ENCODE data around the gene KBTBD12. TPM values are rescaled to one million over a fixed set of nuclear protein-coding genes. Genes with fewer than 3 reads are reported as not detected.

KBTBD12 gene
- total RNA-seq, 1 donor from 2014 or later, result 3.5 TPM

GRCh38 chr3:127881586-127881985 is 33.4 kb upstream of the KBTBD12 start:
- intact Hi-C loops (cut with DNase I), result no loop called here
- no peaks in the 10 kb centered on the region for H3K4me1 ChIP-seq

GRCh38 chr3:127884041-127884440 is 31.0 kb upstream of the KBTBD12 start:
- Histone ChIP-seq H3K36me3 (no peaks in the 10 kb centered on the region), H3K4me1 (peaks cover 0 to 8% of the 10 kb centered on the region in 2 donors), H3K4me3 (no peak overlapping the region), H3K27ac (no peak overlapping the region), H3K27me3 (no peaks in the 10 kb centered on the region), H3K9me3 (no peaks in the 10 kb centered on the region)
- DNase-seq (ENCODE audit: low spot score in 2 of 2), result no peak
- TF ChIP-seq, protein P1, sequence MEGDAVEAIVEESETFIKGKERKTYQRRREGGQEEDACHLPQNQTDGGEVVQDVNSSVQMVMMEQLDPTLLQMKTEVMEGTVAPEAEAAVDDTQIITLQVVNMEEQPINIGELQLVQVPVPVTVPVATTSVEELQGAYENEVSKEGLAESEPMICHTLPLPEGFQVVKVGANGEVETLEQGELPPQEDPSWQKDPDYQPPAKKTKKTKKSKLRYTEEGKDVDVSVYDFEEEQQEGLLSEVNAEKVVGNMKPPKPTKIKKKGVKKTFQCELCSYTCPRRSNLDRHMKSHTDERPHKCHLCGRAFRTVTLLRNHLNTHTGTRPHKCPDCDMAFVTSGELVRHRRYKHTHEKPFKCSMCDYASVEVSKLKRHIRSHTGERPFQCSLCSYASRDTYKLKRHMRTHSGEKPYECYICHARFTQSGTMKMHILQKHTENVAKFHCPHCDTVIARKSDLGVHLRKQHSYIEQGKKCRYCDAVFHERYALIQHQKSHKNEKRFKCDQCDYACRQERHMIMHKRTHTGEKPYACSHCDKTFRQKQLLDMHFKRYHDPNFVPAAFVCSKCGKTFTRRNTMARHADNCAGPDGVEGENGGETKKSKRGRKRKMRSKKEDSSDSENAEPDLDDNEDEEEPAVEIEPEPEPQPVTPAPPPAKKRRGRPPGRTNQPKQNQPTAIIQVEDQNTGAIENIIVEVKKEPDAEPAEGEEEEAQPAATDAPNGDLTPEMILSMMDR (IDR thresholded peaks at IDR 0.05), result no peak
- intact Hi-C loops (cut with DNase I), result no loop called here

More at GRCh38 chr3:127881586-127881985, 33.4 kb upstream of the KBTBD12 start:
- Histone ChIP-seq H3K27me3 (no peaks in the 10 kb centered on the region), H3K27ac (no peak overlapping the region), H3K9me3 (no peaks in the 10 kb centered on the region), H3K36me3 (no peaks in the 10 kb centered on the region), H3K4me3 (no peak overlapping the region)
- no peak for DNase-seq (ENCODE audit: low spot score in 2 of 2)
- TF ChIP-seq, protein P1 (IDR thresholded peaks at IDR 0.05), result no peak

- intact Hi-C loops (cut with DNase I), result no loop called here
- TF ChIP-seq, protein P1 (IDR thresholded peaks at IDR 0.05), result no peak
- no peaks in the 10 kb centered on the region for H3K36me3 ChIP-seq
Observed at GRCh38 chr3:127886231-127886955, 28.6 kb upstream of the KBTBD12 start.

DNA sequence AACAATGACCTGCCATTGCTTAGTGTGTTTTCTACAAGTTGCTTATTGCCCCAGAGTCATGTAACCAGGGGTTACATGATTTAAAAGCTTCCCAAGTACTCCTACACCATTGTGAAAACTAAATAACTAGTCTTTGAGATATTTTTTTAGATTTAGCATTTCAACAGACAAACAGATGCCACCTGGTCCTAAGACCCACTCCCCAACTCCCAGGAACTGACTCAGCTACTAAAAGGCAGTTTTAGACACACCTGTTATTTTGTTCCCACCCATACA is 28.1 kb upstream of the KBTBD12 start:
- Histone ChIP-seq H3K27ac (no peak overlapping the region), H3K9me3 (peaks cover 0 to 12% of the 10 kb centered on the region in 2 donors), H3K36me3 (no peaks in the 10 kb centered on the region), H3K4me3 (no peak overlapping the region), H3K4me1 (peaks cover 0 to 16% of the 10 kb centered on the region in 2 donors), H3K27me3 (no peaks in the 10 kb centered on the region)
- no peak for DNase-seq (ENCODE audit: low spot score in 2 of 2)
- TF ChIP-seq, protein P1 (IDR thresholded peaks at IDR 0.05), result no peak
- intact Hi-C loops (cut with DNase I), result no loop called here

More at GRCh38 chr3:127886231-127886955, 28.6 kb upstream of the KBTBD12 start:
- no peak overlapping the region for H3K4me3 ChIP-seq
- H3K4me1 ChIP-seq, result peaks cover 0 to 16% of the 10 kb centered on the region in 2 donors
- DNase-seq (ENCODE audit: low spot score in 2 of 2), result no peak
- H3K27ac ChIP-seq, result no peak overlapping the region
- no peaks in the 10 kb centered on the region for H3K27me3 ChIP-seq
- peaks cover 0 to 10% of the 10 kb centered on the region in 2 donors for H3K9me3 ChIP-seq

DNA sequence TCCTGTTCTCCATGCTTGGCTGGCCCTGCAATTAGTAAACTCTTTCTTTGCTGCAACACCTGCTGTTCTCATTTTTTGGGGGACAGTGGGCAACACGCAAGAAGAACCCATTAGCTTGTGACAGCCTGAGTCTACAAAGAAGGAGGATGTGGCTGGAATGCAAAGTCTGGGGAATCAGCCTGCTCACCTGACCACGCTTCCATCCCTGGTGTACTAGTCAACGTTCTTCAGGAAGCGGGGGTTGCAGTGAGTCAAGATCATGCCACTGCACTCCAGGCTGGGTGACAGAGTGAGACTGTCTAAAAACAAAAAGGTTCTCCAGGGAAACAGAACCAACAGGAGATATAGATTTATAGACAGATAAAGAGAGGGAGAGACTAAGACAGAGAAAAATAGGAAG is 27.7 kb upstream of the KBTBD12 start:
- H3K27ac ChIP-seq, result no peak overlapping the region
- no peaks in the 10 kb centered on the region for H3K27me3 ChIP-seq
- H3K9me3 ChIP-seq, result peaks cover 0 to 12% of the 10 kb centered on the region in 2 donors
- no peak for DNase-seq (ENCODE audit: low spot score in 2 of 2)
- TF ChIP-seq, protein P1 (IDR thresholded peaks at IDR 0.05), result no peak
- intact Hi-C loops (cut with DNase I), result no loop called here
- H3K4me3 ChIP-seq, result no peak overlapping the region
- no peaks in the 10 kb centered on the region for H3K36me3 ChIP-seq
- H3K4me1 ChIP-seq, result peaks cover 0 to 16% of the 10 kb centered on the region in 2 donors

All from ascending aorta (tissue), 2 donors.